Muscle of leg (tissue), 11 donors: ENCODE data around the gene NCAM2. TPM values are rescaled to one million over a fixed set of nuclear protein-coding genes. Genes with fewer than 3 reads are reported as not detected.

Experiments used
- DNase-seq: peaks from one replicate; pipeline ENCODE4 v3.0.0; 2013
- H3K27ac ChIP-seq: one replicate; pipeline ENCODE4 v1.5.1; 2013; ENCODE audit warnings: mild to moderate bottlenecking, low read length, control low read depth
- H3K27me3 ChIP-seq: one replicate; pipeline ENCODE4 v1.6.1; 2013; ENCODE audit warnings: low read length; ENCODE audit not compliant: control insufficient read depth, insufficient read depth
- H3K36me3 ChIP-seq: one replicate; pipeline ENCODE4 v1.6.1; 2013; ENCODE audit warnings: low read length; ENCODE audit not compliant: control insufficient read depth, insufficient read depth
- H3K4me1 ChIP-seq: one replicate; pipeline ENCODE4 v1.6.1; 2013; ENCODE audit warnings: low read length; ENCODE audit not compliant: control insufficient read depth, insufficient read depth
- H3K4me3 ChIP-seq: one replicate; pipeline ENCODE4 v1.5.1; 2013; ENCODE audit warnings: low read length, control low read depth
- H3K9me3 ChIP-seq: replicated peaks from 2 replicates; pipeline ENCODE4 v1.6.1; 2013; ENCODE audit warnings: low read depth, low read length; ENCODE audit not compliant: control insufficient read depth
- WGBS: methylation state at CpG from one replicate; pipeline ENCODE4 v1.1.5; 2013; ENCODE audit warnings: missing lambda C conversion rate; ENCODE audit not compliant: insufficient coverage; 5-methylcytosine and 5-hydroxymethylcytosine counted together
- polyA plus RNA-seq, 8 donors: library from polyadenylated mRNA; unstranded; fragments of 120-200 nt; gene quantifications; one replicate each; pipeline versions ENCODE4 v1.2.1 to v1.2.3, GENCODE V29; 2013; ENCODE audit warnings: inconsistent platforms in 1 of 8, low replicate concordance in 1 of 8; ENCODE audit not compliant: insufficient read length in 8 of 8, insufficient read depth in 1 of 8
- total RNA-seq: library from RNA; stranded (reverse); fragments of 120-200 nt; gene quantifications from one replicate; pipeline ENCODE4 v1.2.4, GENCODE V29; 2013

Gene NCAM2
- total and polyA plus RNA-seq, 9 donors: 3.5 to 9.3 (median 4.7) TPM

DNA sequence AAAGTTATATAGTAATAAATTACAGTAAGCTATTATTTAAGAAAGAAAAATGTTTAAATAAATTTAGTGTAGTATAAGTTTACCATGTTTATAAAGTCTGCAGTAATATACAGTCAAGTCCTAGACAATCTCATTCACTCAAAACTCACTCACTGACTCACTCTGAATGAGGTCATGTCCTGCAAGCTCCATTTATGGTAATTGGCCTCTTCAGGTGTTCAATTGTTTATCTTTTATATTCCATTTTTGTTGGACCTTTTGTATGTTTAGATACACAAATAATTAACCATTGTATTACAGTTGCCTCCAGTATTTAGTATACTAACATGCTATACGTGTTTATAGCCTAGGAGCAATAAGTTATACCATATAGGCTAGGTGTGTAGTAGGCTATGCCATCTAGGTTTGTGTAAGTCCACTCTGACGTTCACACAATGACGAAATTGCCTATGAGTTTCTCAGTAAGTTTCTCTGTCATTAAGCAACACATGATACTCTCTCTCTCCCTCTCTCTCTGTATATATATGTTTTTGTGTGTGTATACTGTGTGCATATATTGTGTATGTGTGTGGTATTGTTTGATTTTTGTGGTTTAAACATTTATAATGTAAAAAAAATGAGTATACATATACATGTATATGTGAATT is 161.2 kb downstream of the NCAM2 start:
- H3K9me3 ChIP-seq: no peaks in the 10 kb centered on the region
- no peak overlapping the region for H3K4me3 ChIP-seq
- no CpG with 5 or more reads among the region's 3 CpGs for WGBS
- no peak overlapping the region for H3K27ac ChIP-seq
- H3K36me3 ChIP-seq: no peaks in the 10 kb centered on the region
- DNase-seq: no peak
- no peaks in the 10 kb centered on the region for H3K4me1 ChIP-seq
- no peaks in the 10 kb centered on the region for H3K27me3 ChIP-seq

DNA sequence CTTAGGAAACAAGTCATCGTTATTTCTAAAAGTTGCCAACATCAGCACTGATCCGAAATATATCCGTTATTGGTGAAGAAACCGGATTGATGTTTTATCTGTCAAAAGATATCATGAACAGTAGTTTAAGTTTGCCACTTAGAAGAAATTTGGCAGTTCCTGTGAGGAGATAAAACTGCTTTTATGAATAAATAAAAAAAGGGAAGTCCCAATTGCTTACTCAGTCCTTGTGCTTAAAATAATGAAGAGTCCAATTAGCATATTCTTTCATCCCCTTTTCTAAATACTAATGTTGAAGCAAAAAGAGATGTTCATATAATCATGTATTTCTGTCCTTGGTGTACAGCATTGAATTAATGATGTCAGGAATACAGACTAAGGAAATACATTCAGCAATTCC is 164.6 kb downstream of the NCAM2 start:
- H3K9me3 ChIP-seq: no peaks in the 10 kb centered on the region
- H3K4me1 ChIP-seq: peaks cover 2% of the 10 kb centered on the region
- no peak for DNase-seq
- WGBS: no CpG with 5 or more reads among the region's 4 CpGs
- no peak overlapping the region for H3K27ac ChIP-seq
- no peaks in the 10 kb centered on the region for H3K36me3 ChIP-seq
- H3K4me3 ChIP-seq: no peak overlapping the region
- H3K27me3 ChIP-seq: no peaks in the 10 kb centered on the region

DNA sequence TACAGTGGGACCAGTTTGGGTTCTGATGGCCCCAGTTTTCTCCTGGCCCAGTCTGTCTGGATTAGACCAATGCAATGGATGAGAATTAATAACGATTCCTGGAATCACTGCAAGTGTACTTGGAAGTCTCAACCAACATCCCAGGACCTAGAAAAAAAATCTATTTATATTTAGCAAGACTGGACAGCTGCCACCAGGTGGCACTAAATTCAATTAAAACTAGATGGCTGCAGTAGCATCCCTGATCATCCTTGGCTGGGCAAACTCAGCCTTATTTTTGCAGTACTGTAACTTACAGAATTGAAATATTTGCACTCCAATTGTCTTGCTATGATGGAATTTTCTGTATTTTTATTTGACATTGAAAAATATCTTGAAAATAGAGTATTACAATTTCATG is 165.7 kb downstream of the NCAM2 start:
- no CpG with 5 or more reads among the region's 1 CpG for WGBS
- Histone ChIP-seq H3K36me3 (no peaks in the 10 kb centered on the region), H3K27me3 (no peaks in the 10 kb centered on the region), H3K4me3 (no peak overlapping the region), H3K4me1 (peaks cover 2% of the 10 kb centered on the region), H3K9me3 (no peaks in the 10 kb centered on the region), H3K27ac (no peak overlapping the region)
- DNase-seq: peak; percentile 80

DNA sequence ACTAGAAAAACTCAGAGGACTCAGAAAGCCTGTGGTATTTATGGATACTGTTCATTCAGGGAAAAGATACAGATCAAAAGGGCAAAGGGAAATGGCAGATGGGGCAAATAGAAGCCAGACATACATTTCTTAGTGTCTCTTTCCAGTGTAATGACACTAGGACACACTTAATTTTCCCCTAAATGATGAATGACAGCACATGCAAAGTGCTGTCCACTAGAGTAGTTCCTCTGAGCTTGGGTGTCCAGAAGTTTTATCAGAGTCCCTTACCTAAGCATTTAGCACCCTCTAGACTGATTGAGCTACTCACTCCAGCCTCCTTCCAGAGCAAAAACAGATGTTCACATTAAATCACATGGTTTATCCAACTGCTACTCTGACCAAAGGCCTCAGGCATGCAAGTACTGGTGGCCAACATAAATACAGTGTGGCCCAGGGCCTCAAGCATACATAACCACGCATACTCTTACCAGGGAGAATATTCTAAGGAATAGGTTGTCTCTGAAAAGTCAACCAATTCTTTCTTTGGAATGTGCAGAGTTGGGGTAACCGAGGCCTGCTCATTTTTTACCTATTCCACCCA is 166.9 kb downstream of the NCAM2 start:
- no CpG with 5 or more reads among the region's 2 CpGs for WGBS
- H3K27ac ChIP-seq: no peak overlapping the region
- no peaks in the 10 kb centered on the region for H3K27me3 ChIP-seq
- no peaks in the 10 kb centered on the region for H3K36me3 ChIP-seq
- no peaks in the 10 kb centered on the region for H3K9me3 ChIP-seq
- peak; percentile 68 for DNase-seq
- H3K4me3 ChIP-seq: no peak overlapping the region
- H3K4me1 ChIP-seq: peaks cover 2% of the 10 kb centered on the region

DNA sequence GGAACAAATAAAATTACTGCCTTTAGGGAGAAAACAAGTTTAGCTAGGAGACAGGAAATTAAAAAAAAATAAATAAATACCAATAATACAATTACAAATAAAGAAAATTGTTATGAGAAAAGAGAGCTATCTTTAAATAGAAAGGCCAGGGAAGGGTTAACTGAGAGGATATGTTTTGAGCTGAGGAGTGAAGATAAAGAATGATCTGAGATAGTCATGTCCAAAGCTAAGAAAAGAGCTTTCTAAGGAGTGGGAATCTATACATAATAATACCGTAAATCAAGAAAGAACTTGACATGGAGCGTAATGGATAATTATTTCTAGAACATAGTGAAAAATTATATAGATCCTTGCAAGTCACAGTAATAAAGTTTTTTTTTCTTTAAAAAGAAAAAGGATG is 176.5 kb downstream of the NCAM2 start:
- Histone ChIP-seq H3K9me3 (no peaks in the 10 kb centered on the region), H3K4me3 (no peak overlapping the region), H3K4me1 (no peaks in the 10 kb centered on the region), H3K36me3 (no peaks in the 10 kb centered on the region), H3K27me3 (no peaks in the 10 kb centered on the region), H3K27ac (no peak overlapping the region)
- WGBS: no CpG with 5 or more reads among the region's 2 CpGs
- DNase-seq: no peak

DNA sequence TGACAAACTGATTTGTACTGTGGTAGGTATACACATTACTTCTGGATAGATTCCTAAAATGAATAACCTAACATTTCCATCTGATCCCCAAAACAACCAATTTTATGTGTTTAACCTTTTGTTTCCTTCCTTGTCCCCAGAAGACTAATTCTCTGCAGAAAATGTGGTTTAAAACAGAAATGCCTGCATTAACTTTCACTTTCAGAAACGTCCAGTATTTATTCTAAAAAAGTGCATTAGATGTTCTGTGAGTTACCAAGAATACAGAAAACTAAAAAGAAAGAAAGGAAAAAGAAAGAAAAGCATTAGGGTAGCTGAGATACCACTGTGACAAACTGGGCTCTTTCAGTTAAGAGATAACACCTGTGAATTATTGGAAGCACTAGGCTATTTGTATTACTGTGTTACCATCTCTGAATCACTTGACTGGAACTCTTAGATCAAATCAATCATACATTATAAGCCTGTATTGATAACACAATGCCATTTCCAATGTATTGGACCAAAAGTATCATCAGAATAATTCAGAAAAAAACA is 177.7 kb downstream of the NCAM2 start:
- H3K36me3 ChIP-seq: no peaks in the 10 kb centered on the region
- no peak overlapping the region for H3K4me3 ChIP-seq
- no peak overlapping the region for H3K27ac ChIP-seq
- peaks cover 2% of the 10 kb centered on the region for H3K4me1 ChIP-seq
- no peaks in the 10 kb centered on the region for H3K9me3 ChIP-seq
- no peaks in the 10 kb centered on the region for H3K27me3 ChIP-seq
- no peak for DNase-seq
- WGBS: no CpG with 5 or more reads among the region's 1 CpG

DNA sequence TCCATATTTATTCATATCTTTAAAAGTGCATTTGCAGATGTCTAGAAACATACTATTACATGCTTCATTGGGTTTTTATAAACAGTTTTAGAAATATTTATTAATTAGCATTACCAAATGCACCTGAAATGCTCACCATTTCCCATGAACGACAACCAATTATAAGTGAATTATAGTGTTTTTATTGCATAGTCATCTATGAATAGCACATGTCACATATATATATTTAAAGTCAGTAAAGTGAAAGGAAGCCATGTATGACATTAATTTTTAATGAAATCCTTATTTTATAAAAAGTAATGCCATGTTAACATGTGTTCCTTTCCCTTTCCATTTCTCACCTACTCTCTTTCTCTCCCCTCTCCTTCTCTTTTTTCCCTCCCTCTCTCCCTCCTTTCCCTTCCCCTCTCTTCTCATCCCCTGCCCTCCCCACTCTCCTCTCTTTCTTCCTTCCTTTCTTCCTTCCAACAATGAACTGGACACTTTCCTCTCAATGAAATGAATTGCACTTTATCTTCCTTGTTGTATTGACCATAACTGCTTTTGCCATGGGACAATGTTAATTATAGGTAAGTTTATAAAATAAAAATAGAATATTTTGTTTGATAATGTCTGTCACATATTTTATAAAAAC is 179.3 kb downstream of the NCAM2 start:
- DNase-seq: no peak
- H3K36me3 ChIP-seq: no peaks in the 10 kb centered on the region
- H3K4me3 ChIP-seq: no peak overlapping the region
- no peaks in the 10 kb centered on the region for H3K27me3 ChIP-seq
- no peaks in the 10 kb centered on the region for H3K9me3 ChIP-seq
- no peak overlapping the region for H3K27ac ChIP-seq
- H3K4me1 ChIP-seq: peaks cover 2% of the 10 kb centered on the region
- WGBS: no CpG with 5 or more reads among the region's 1 CpG

DNA sequence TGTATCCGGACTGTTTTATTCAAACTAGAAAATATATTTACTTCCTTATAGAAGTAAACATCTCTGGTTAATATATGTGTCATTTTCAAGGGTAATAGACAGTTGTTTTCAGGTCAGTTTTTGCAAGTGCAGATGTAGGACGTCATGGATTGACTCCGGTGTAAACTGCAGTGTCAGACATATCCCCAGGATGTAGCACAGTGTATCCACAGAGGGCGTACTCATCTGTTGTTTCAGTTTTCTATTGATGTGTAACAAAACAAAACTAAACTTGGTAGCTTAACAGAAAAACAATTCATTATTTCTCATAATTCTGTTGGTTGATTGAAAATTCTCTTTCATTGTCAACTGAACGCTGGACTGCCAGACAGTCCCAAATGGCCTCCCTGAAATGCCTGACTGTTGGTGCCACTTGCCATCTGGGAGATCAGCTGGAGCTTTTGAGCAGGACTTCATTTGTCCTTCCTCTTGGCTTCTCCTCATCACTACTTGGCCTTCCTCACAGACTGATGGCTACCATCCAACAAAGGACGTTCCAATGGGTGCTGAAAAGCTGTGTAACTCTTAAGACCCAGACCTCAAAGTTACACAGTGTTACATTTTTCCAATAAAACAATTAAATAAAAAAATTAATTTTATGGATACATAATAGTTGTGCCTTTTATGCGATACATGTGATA is 181.6 kb downstream of the NCAM2 start:
- Histone ChIP-seq H3K4me3 (no peak overlapping the region), H3K27me3 (no peaks in the 10 kb centered on the region), H3K4me1 (peaks cover 2% of the 10 kb centered on the region), H3K36me3 (no peaks in the 10 kb centered on the region), H3K9me3 (no peaks in the 10 kb centered on the region), H3K27ac (no peak overlapping the region)
- DNase-seq: peak; percentile 29
- WGBS: 40% methylated on average over 2 of the region's 7 CpGs

DNA sequence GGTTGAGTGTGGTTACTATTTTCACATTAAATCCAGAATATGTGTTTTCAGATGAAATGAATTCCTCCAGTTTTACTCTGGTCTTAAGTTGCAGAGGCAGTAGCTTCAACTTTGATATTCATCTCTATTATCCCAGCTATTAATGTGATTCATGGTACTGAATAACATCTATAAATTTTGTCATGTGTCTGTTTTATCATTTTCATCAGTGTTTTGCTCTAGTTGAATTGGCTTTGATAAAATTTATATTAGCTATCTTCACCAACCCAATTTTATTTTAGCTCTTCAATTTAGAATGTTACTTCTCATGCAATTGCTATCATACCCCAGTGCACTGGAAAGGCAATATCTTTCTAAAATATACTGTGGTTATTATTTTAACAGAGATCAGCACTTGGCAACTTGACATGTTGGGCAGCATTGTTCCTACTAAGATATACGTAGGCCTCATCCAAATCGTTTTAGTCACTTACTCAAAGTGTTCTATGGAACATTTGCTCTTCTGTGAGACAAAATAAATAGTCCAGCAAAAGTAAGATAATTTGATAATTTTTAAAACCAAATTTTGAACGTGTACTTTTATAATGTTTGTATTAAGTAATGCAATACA is 184.3 kb downstream of the NCAM2 start:
- Histone ChIP-seq H3K36me3 (no peaks in the 10 kb centered on the region), H3K4me3 (no peak overlapping the region), H3K9me3 (no peaks in the 10 kb centered on the region), H3K27me3 (no peaks in the 10 kb centered on the region), H3K27ac (no peak overlapping the region), H3K4me1 (peaks cover 2% of the 10 kb centered on the region)
- DNase-seq: peak; percentile 58
- no CpG with 5 or more reads among the region's 3 CpGs for WGBS

DNA sequence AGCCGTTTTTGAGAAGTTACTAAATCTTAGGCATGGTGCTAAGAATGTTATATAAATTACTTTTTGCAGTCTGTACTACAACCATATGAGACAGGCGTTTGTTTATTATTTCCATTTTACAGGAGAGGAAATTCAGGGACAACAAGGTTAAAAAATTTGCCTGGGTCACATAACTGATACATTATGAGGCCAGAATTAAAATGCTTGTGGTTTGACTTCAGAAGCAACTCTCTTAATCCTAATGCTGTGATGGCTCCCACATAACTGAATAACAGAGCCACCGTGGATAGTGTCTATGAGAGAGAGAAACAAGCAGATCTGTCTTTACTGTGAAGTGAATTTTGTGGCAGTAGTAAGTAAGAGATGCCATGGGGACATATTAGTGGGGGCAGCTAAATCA is 184.9 kb downstream of the NCAM2 start:
- WGBS: no CpG with 5 or more reads among the region's 3 CpGs
- no peak overlapping the region for H3K27ac ChIP-seq
- no peaks in the 10 kb centered on the region for H3K27me3 ChIP-seq
- H3K9me3 ChIP-seq: no peaks in the 10 kb centered on the region
- no peaks in the 10 kb centered on the region for H3K36me3 ChIP-seq
- DNase-seq: no peak
- no peak overlapping the region for H3K4me3 ChIP-seq
- H3K4me1 ChIP-seq: peaks cover 2% of the 10 kb centered on the region
